PC-3 (cell line): ENCODE results near the gene DGKZ. TPM values are rescaled to one million over a fixed set of nuclear protein-coding genes. Genes with fewer than 3 reads are reported as not detected.

ENCODE experiments used
- ATAC-seq: fragments of 200-7000 bp; cut with Tn5 transposase; 2 replicates; pipeline ENCODE4 v1.9.1; 2020; ENCODE audit warnings: mild to moderate bottlenecking, moderate library complexity
- BruUV-seq: library from RNA; stranded (reverse); fragments of 400-500 nt; replicated peaks from 2 replicates; lab custom pipeline; 2021; lab: Mats Ljungman, UMichigan
- CTCF ChIA-PET: fragments of 300-600 bp; sonication (Branson Sonifier 250); formaldehyde crosslinking; loops from one replicate; lab custom pipeline; 2022; ENCODE audit warnings: antibody characterized with exemption; lab: Charles Lee
- POLR2A ChIA-PET: fragments of 300-600 bp; sonication (Branson Sonifier 250); formaldehyde crosslinking; loops from one replicate; lab custom pipeline; 2022; ENCODE audit warnings: antibody characterized with exemption; ENCODE audit not compliant: unreplicated experiment; lab: Charles Lee
- DNase-seq: peaks from one replicate; pipeline ENCODE4 v3.0.0-alpha.2; 2015
- H2AFZ ChIP-seq: fragments of 300-600 bp; sonication (generic); 2 replicates; pipeline ENCODE4 v1.6.0; 2016; ENCODE audit warnings: antibody characterized with exemption, low read length
- H3F3A ChIP-seq: fragments of 300-600 bp; sonication (generic); one replicate; pipeline ENCODE4 v1.6.0; 2017; ENCODE audit warnings: antibody characterized with exemption, low read length, control low read depth, mild to moderate bottlenecking; ENCODE audit not compliant: unreplicated experiment
- H3K27ac ChIP-seq: fragments of 300-600 bp; sonication (generic); 2 replicates; pipeline ENCODE4 v1.5.1; 2016; ENCODE audit warnings: mild to moderate bottlenecking, low read length
- H3K27me3 ChIP-seq: fragments of 300-600 bp; sonication (generic); 2 replicates; pipeline ENCODE4 v1.6.1; 2016; ENCODE audit warnings: low read length, mixed read lengths
- H3K36me3 ChIP-seq: fragments of 300-600 bp; sonication (generic); 2 replicates; pipeline ENCODE4 v1.6.1; 2016; ENCODE audit warnings: low read depth, mixed run types, low read length, mixed read lengths
- H3K4me1 ChIP-seq: fragments of 300-600 bp; sonication (generic); 2 replicates; pipeline ENCODE4 v1.5.1; 2016; ENCODE audit warnings: low read length; ENCODE audit not compliant: insufficient read depth
- H3K4me2 ChIP-seq: fragments of 300-600 bp; sonication (generic); 2 replicates; pipeline ENCODE4 v1.6.0; 2016; ENCODE audit warnings: low read length
- H3K4me3 ChIP-seq: fragments of 300-600 bp; sonication (generic); 2 replicates; pipeline ENCODE4 v1.5.1; 2016; ENCODE audit warnings: mild to moderate bottlenecking, low read length, mixed read lengths
- H3K79me2 ChIP-seq: fragments of 300-600 bp; sonication (generic); 2 replicates; pipeline ENCODE4 v1.6.1; 2017; ENCODE audit warnings: low read length, mixed read lengths
- H3K9ac ChIP-seq: fragments of 300-600 bp; sonication (generic); 2 replicates; pipeline ENCODE4 v1.6.0; 2016; ENCODE audit warnings: mild to moderate bottlenecking, low read length
- H3K9me2 ChIP-seq: fragments of 300-600 bp; sonication (generic); replicated peaks from 2 replicates; pipeline ENCODE4 v1.6.1; 2016; ENCODE audit warnings: mixed run types, low read length, mixed read lengths
- H3K9me3 ChIP-seq: fragments of 300-600 bp; sonication (generic); 2 replicates; pipeline ENCODE4 v1.6.1; 2016; ENCODE audit warnings: low read length, mixed read lengths
- H4K20me1 ChIP-seq: fragments of 300-600 bp; sonication (generic); 2 replicates; pipeline ENCODE4 v1.6.1; 2016; ENCODE audit warnings: low read length, mixed read lengths
- CTCF ChIP-seq: fragments of 300-600 bp; sonication (generic); conservative IDR thresholded peaks from 2 replicates; pipeline ENCODE4 v1.5.1; 2017; ENCODE audit warnings: antibody characterized with exemption, low read depth, mild to moderate bottlenecking, low read length
- EZH2 ChIP-seq: fragments of 300-600 bp; sonication (generic); IDR thresholded peaks from one replicate; pipeline ENCODE4 v1.6.1; 2017; ENCODE audit warnings: antibody characterized with exemption, mild to moderate bottlenecking, low read length; ENCODE audit not compliant: unreplicated experiment
- EZH2phosphoT487 ChIP-seq: fragments of 300-600 bp; sonication (generic); IDR thresholded peaks from 2 replicates; pipeline ENCODE4 v1.6.1; 2018; ENCODE audit warnings: mild to moderate bottlenecking, antibody characterized with exemption, low read length, borderline replicate concordance
- intact Hi-C: fragments of 100-400 bp; cut with micrococcal nuclease; formaldehyde crosslinking; loops from 2 replicates; pipeline ENCODE4 v1.9.0; 2023
- total RNA-seq: library from RNA; depleted of rRNA; stranded (reverse); fragments of >200 nt; gene quantifications from 2 replicates; pipeline ENCODE4 v1.2.3, GENCODE V29; 2014

Gene DGKZ
- total RNA-seq, 1 experiment from 2014 or later: 70.2 TPM

GRCh38 chr11:46407635-46408034 is 60.4 kb downstream of the DGKZ start:
- no peaks in the 10 kb centered on the region for H3K27me3 ChIP-seq
- H3K4me2 ChIP-seq: no peak overlapping the region
- H3K4me3 ChIP-seq: no peak overlapping the region
- no peaks in the 10 kb centered on the region for H3F3A ChIP-seq
- no peaks in the 10 kb centered on the region for H4K20me1 ChIP-seq
- no peaks in the 10 kb centered on the region for H3K79me2 ChIP-seq
- POLR2A ChIA-PET: no interaction called here
- H2AFZ ChIP-seq: no peak overlapping the region
- DNase-seq (no peak), ATAC-seq (no peak)
- BruUV-seq: no TSS peak
- no peaks in the 10 kb centered on the region for H3K9me3 ChIP-seq
- no peak overlapping the region for H3K27ac ChIP-seq
- intact Hi-C loops: no loop called here
- no peak for TF ChIP-seq EZH2
- TF ChIP-seq CTCF: no peak
- no peak for TF ChIP-seq EZH2phosphoT487
- H3K9ac ChIP-seq: no peak overlapping the region
- H3K4me1 ChIP-seq: no peaks in the 10 kb centered on the region
- CTCF ChIA-PET: no interaction called here
- H3K9me2 ChIP-seq: no peaks in the 10 kb centered on the region
- no peaks in the 10 kb centered on the region for H3K36me3 ChIP-seq

GRCh38 chr11:46408407-46408986 is 61.2 kb downstream of the DGKZ start:
- Histone ChIP-seq H3K36me3 (no peaks in the 10 kb centered on the region), H3K79me2 (no peaks in the 10 kb centered on the region), H4K20me1 (no peaks in the 10 kb centered on the region), H3K27ac (no peak overlapping the region), H2AFZ (no peak overlapping the region), H3F3A (no peaks in the 10 kb centered on the region), H3K4me3 (no peak overlapping the region), H3K9me3 (no peaks in the 10 kb centered on the region), H3K9ac (no peak overlapping the region), H3K27me3 (no peaks in the 10 kb centered on the region), H3K4me2 (no peak overlapping the region), H3K9me2 (no peaks in the 10 kb centered on the region), H3K4me1 (peaks cover under 1% of the 10 kb centered on the region; the same call in 1 of the 2 replicates)
- DNase-seq (no peak), ATAC-seq (no peak)
- no TSS peak for BruUV-seq
- intact Hi-C loops: no loop called here
- CTCF ChIA-PET: no interaction called here
- TF ChIP-seq EZH2phosphoT487 (no peak), EZH2 (no peak), CTCF (no peak)
- POLR2A ChIA-PET: no interaction called here

- BruUV-seq: no TSS peak
- DNase-seq (no peak), ATAC-seq (no peak)
- no peaks in the 10 kb centered on the region for H3K9me2 ChIP-seq
- H3K79me2 ChIP-seq: no peaks in the 10 kb centered on the region
- no peak overlapping the region for H3K4me3 ChIP-seq
- ChIA-PET CTCF (no interaction called here), POLR2A (no interaction called here)
- H3F3A ChIP-seq: no peaks in the 10 kb centered on the region
- no peaks in the 10 kb centered on the region for H3K27me3 ChIP-seq
- TF ChIP-seq CTCF (peak; percentile 47), EZH2phosphoT487 (no peak)
- peaks cover 15% of the 10 kb centered on the region for H3K4me1 ChIP-seq
- H3K27ac ChIP-seq: no peak overlapping the region
- no peaks in the 10 kb centered on the region for H4K20me1 ChIP-seq
- H3K36me3 ChIP-seq: no peaks in the 10 kb centered on the region
- no peak overlapping the region for H2AFZ ChIP-seq
- no peak overlapping the region for H3K9ac ChIP-seq
- no peak overlapping the region for H3K4me2 ChIP-seq
- H3K9me3 ChIP-seq: no peaks in the 10 kb centered on the region
- intact Hi-C loops: no loop called here
These were observed 62.8 kb downstream of the DGKZ start for GRCh38 chr11:46410021-46410420.
